Measurements from ENCODE around the gene BTRC. TPM values are rescaled to one million over a fixed set of nuclear protein-coding genes. Genes with fewer than 3 reads are reported as not detected.

The BTRC gene
- total RNA-seq, 2 experiments from 2014 or later, result 10.9 to 12.7 TPM

GRCh38 chr10:101438881-101439391 is 85.0 kb downstream of the BTRC start:
- CTCF ChIA-PET, result interaction anchor here (1.1 to 1.2 kb wide), 3 partner anchors 28 to 162 kb away, joined by 3 to 5 read pairs (median 3); no protein-coding TSS in a partner anchor
- no peaks in the 10 kb centered on the region for H3K27me3 Mint-ChIP-seq (ENCODE audit: low read depth)
- DNase-seq, result no peak
- intact Hi-C loops (cut with micrococcal nuclease), result no loop called here
- H3K4me3 Mint-ChIP-seq, result no peak overlapping the region
- H3K27ac Mint-ChIP-seq, result no peak overlapping the region
- no peaks in the 10 kb centered on the region for H3K9me3 Mint-ChIP-seq
- H3K36me3 Mint-ChIP-seq (ENCODE audit: low read depth), result no peaks in the 10 kb centered on the region
- peaks cover 5% of the 10 kb centered on the region for H3K4me1 Mint-ChIP-seq (ENCODE audit: low read depth)

GRCh38 chr10:101441541-101442455 is 87.8 kb downstream of the BTRC start:
- peak; percentile 48 for DNase-seq
- H3K36me3 Mint-ChIP-seq (ENCODE audit: low read depth), result no peaks in the 10 kb centered on the region
- no peak overlapping the region for H3K4me3 Mint-ChIP-seq
- no peaks in the 10 kb centered on the region for H3K27me3 Mint-ChIP-seq (ENCODE audit: low read depth)
- CTCF ChIA-PET, result interaction anchor here (0.5 to 3.1 kb wide), 26 partner anchors 10 to 381 kb away, joined by 3 to 28 read pairs (median 4); no protein-coding TSS in a partner anchor
- no peak overlapping the region for H3K27ac Mint-ChIP-seq
- H3K4me1 Mint-ChIP-seq (ENCODE audit: low read depth), result peaks cover 2% of the 10 kb centered on the region
- intact Hi-C loops (cut with micrococcal nuclease), result loop anchor here (1.0 to 2.0 kb wide), 4 partner anchors 140 to 281 kb away; no protein-coding TSS in a partner anchor
- no peaks in the 10 kb centered on the region for H3K9me3 Mint-ChIP-seq

- no peak for DNase-seq
- CTCF ChIA-PET, result interaction anchor here (0.5 to 3.1 kb wide), 13 partner anchors 11 to 233 kb away, joined by 3 to 28 read pairs (median 4); no protein-coding TSS in a partner anchor
- peaks cover 2% of the 10 kb centered on the region for H3K4me1 Mint-ChIP-seq (ENCODE audit: low read depth)
- no peak overlapping the region for H3K27ac Mint-ChIP-seq
- H3K4me3 Mint-ChIP-seq, result no peak overlapping the region
- no peaks in the 10 kb centered on the region for H3K36me3 Mint-ChIP-seq (ENCODE audit: low read depth)
- H3K9me3 Mint-ChIP-seq, result no peaks in the 10 kb centered on the region
- intact Hi-C loops (cut with micrococcal nuclease), result loop anchor here (1.0 to 2.0 kb wide), 4 partner anchors 141 to 282 kb away; no protein-coding TSS in a partner anchor
- H3K27me3 Mint-ChIP-seq (ENCODE audit: low read depth), result no peaks in the 10 kb centered on the region
Observed at GRCh38 chr10:101442456-101442800, 88.5 kb downstream of the BTRC start.

GRCh38 chr10:101444058-101444898 is 90.3 kb downstream of the BTRC start:
- DNase-seq, result no peak
- CTCF ChIA-PET, result interaction anchor here (0.6 to 5.2 kb wide), 27 partner anchors 10 to 283 kb away, joined by 3 to 37 read pairs (median 3); no protein-coding TSS in a partner anchor
- intact Hi-C loops (cut with micrococcal nuclease), result no loop called here
- Mint-ChIP-seq H3K27ac (no peak overlapping the region), H3K27me3 (ENCODE audit: low read depth) (no peaks in the 10 kb centered on the region), H3K9me3 (no peaks in the 10 kb centered on the region), H3K36me3 (ENCODE audit: low read depth) (no peaks in the 10 kb centered on the region), H3K4me1 (ENCODE audit: low read depth) (peaks cover 2% of the 10 kb centered on the region), H3K4me3 (no peak overlapping the region)

GRCh38 chr10:101446071-101446470 is 92.1 kb downstream of the BTRC start:
- intact Hi-C loops (cut with micrococcal nuclease), result no loop called here
- Mint-ChIP-seq H3K4me3 (no peak overlapping the region), H3K9me3 (no peaks in the 10 kb centered on the region), H3K27ac (no peak overlapping the region), H3K36me3 (ENCODE audit: low read depth) (no peaks in the 10 kb centered on the region), H3K27me3 (ENCODE audit: low read depth) (no peaks in the 10 kb centered on the region), H3K4me1 (ENCODE audit: low read depth) (peaks cover 2% of the 10 kb centered on the region)
- no peak for DNase-seq
- CTCF ChIA-PET, result interaction anchor here (0.7 to 5.2 kb wide), 5 partner anchors 9 to 343 kb away, joined by 3 to 37 read pairs (median 8); no protein-coding TSS in a partner anchor

GRCh38 chr10:101446947-101447346 is 93.0 kb downstream of the BTRC start:
- no peaks in the 10 kb centered on the region for H3K27me3 Mint-ChIP-seq (ENCODE audit: low read depth)
- DNase-seq, result no peak
- intact Hi-C loops (cut with micrococcal nuclease), result no loop called here
- H3K36me3 Mint-ChIP-seq (ENCODE audit: low read depth), result no peaks in the 10 kb centered on the region
- CTCF ChIA-PET, result interaction anchor here (0.7 to 5.2 kb wide), 3 partner anchors 20 to 344 kb away, joined by 6 to 37 read pairs (median 8); no protein-coding TSS in a partner anchor
- peaks cover 11% of the 10 kb centered on the region for H3K4me1 Mint-ChIP-seq (ENCODE audit: low read depth)
- no peaks in the 10 kb centered on the region for H3K9me3 Mint-ChIP-seq
- no peak overlapping the region for H3K4me3 Mint-ChIP-seq
- H3K27ac Mint-ChIP-seq, result no peak overlapping the region

- no peaks in the 10 kb centered on the region for H3K27me3 Mint-ChIP-seq (ENCODE audit: low read depth)
- CTCF ChIA-PET, result interaction anchor here (5.2 kb wide), 1 partner anchor 234 kb away, joined by 37 read pairs; no protein-coding TSS in a partner anchor
- no peak overlapping the region for H3K4me3 Mint-ChIP-seq
- DNase-seq, result no peak
- no peaks in the 10 kb centered on the region for H3K9me3 Mint-ChIP-seq
- intact Hi-C loops (cut with micrococcal nuclease), result no loop called here
- H3K36me3 Mint-ChIP-seq (ENCODE audit: low read depth), result no peaks in the 10 kb centered on the region
- H3K4me1 Mint-ChIP-seq (ENCODE audit: low read depth), result peaks cover 13% of the 10 kb centered on the region
- no peak overlapping the region for H3K27ac Mint-ChIP-seq
Observed at GRCh38 chr10:101447477-101447876, 93.5 kb downstream of the BTRC start.

- no peak for DNase-seq
- Mint-ChIP-seq H3K27me3 (ENCODE audit: low read depth) (no peaks in the 10 kb centered on the region), H3K36me3 (ENCODE audit: low read depth) (no peaks in the 10 kb centered on the region), H3K27ac (no peak overlapping the region), H3K4me1 (ENCODE audit: low read depth) (peaks cover 22% of the 10 kb centered on the region), H3K4me3 (no peak overlapping the region), H3K9me3 (no peaks in the 10 kb centered on the region)
- CTCF ChIA-PET, result interaction anchor here (0.6 to 0.8 kb wide), 2 partner anchors 16 to 547 kb away, joined by 3 to 5 read pairs; no protein-coding TSS in a partner anchor
- intact Hi-C loops (cut with micrococcal nuclease), result no loop called here
Observed at GRCh38 chr10:101450277-101451080, 96.5 kb downstream of the BTRC start.

GRCh38 chr10:101451261-101451660 is 97.3 kb downstream of the BTRC start:
- intact Hi-C loops (cut with micrococcal nuclease), result no loop called here
- DNase-seq, result no peak
- Mint-ChIP-seq H3K27me3 (ENCODE audit: low read depth) (no peaks in the 10 kb centered on the region), H3K36me3 (ENCODE audit: low read depth) (no peaks in the 10 kb centered on the region), H3K9me3 (no peaks in the 10 kb centered on the region), H3K4me3 (no peak overlapping the region), H3K4me1 (ENCODE audit: low read depth) (peaks cover 22% of the 10 kb centered on the region), H3K27ac (no peak overlapping the region)
- CTCF ChIA-PET, result interaction anchor here (0.8 kb wide), 1 partner anchor 16 kb away, joined by 3 read pairs; no protein-coding TSS in a partner anchor

- DNase-seq, result no peak
- Mint-ChIP-seq H3K36me3 (ENCODE audit: low read depth) (no peaks in the 10 kb centered on the region), H3K9me3 (no peaks in the 10 kb centered on the region), H3K27me3 (ENCODE audit: low read depth) (no peaks in the 10 kb centered on the region), H3K4me3 (no peak overlapping the region), H3K4me1 (ENCODE audit: low read depth) (peaks cover 22% of the 10 kb centered on the region), H3K27ac (no peak overlapping the region)
- intact Hi-C loops (cut with micrococcal nuclease), result no loop called here
- CTCF ChIA-PET, result interaction anchor here (0.8 to 3.5 kb wide), 2 partner anchors 15 kb away, joined by 3 to 17 read pairs; no protein-coding TSS in a partner anchor
Observed at GRCh38 chr10:101451667-101452069, 97.7 kb downstream of the BTRC start.

- no peak overlapping the region for H3K27ac Mint-ChIP-seq
- H3K9me3 Mint-ChIP-seq, result no peaks in the 10 kb centered on the region
- peaks cover 22% of the 10 kb centered on the region for H3K4me1 Mint-ChIP-seq (ENCODE audit: low read depth)
- no peak for DNase-seq
- CTCF ChIA-PET, result interaction anchor here (0.8 to 3.5 kb wide), 3 partner anchors 15 to 238 kb away, joined by 4 to 17 read pairs (median 7); no protein-coding TSS in a partner anchor
- intact Hi-C loops (cut with micrococcal nuclease), result no loop called here
- no peak overlapping the region for H3K4me3 Mint-ChIP-seq
- no peaks in the 10 kb centered on the region for H3K36me3 Mint-ChIP-seq (ENCODE audit: low read depth)
- no peaks in the 10 kb centered on the region for H3K27me3 Mint-ChIP-seq (ENCODE audit: low read depth)
Observed at GRCh38 chr10:101452176-101452575, 98.2 kb downstream of the BTRC start.

Measured in activated naive CD4-positive, alpha-beta T cell treated with anti-CD3 and anti-CD28 coated beads for 36 hours (primary cell).